ENCODE data around the gene GOLGA6L10.

GOLGA6L10 gene

GRCh38 chr15:82297546-82297945, 51.7 kb downstream of the GOLGA6L10 start:
- H3K36me3 ChIP-seq (ENCODE audit: insufficient read depth, insufficient read length, low read length) = no peaks in the 10 kb centered on the region
- no peak for DNase-seq (ENCODE audit: low read depth, low spot score)
- H3K9ac ChIP-seq (ENCODE audit: insufficient read length, low read depth) = no peak overlapping the region
- H3K4me1 ChIP-seq (ENCODE audit: insufficient read depth, insufficient read length) = peaks cover 3% of the 10 kb centered on the region
- no peaks in the 10 kb centered on the region for H3K27me3 ChIP-seq (ENCODE audit: insufficient read depth, insufficient read length)
- no peaks in the 10 kb centered on the region for H3K9me3 ChIP-seq (ENCODE audit: insufficient read depth, low read length)
- H3K4me3 ChIP-seq (ENCODE audit: insufficient read length, low read depth) = no peak overlapping the region
- no peak for TF ChIP-seq SUZ12 (IDR thresholded peaks at IDR 0.05; ENCODE audit: extremely low read depth, insufficient read depth, insufficient read length)
- no peak for TF ChIP-seq YY1 (IDR thresholded peaks at IDR 0.05; ENCODE audit: insufficient read depth, insufficient read length)
- no peak for TF ChIP-seq ZNF274 (IDR thresholded peaks at IDR 0.05; ENCODE audit: low read depth, low read length)

GRCh38 chr15:82294061-82294690, 55.1 kb downstream of the GOLGA6L10 start:
- no peaks in the 10 kb centered on the region for H3K36me3 ChIP-seq (ENCODE audit: insufficient read depth, insufficient read length, low read length)
- no peaks in the 10 kb centered on the region for H3K27me3 ChIP-seq (ENCODE audit: insufficient read depth, insufficient read length)
- TF ChIP-seq SUZ12 (IDR thresholded peaks at IDR 0.05; ENCODE audit: extremely low read depth, insufficient read depth, insufficient read length) (no peak), YY1 (IDR thresholded peaks at IDR 0.05; ENCODE audit: insufficient read depth, insufficient read length) (no peak), ZNF274 (IDR thresholded peaks at IDR 0.05; ENCODE audit: low read depth, low read length) (no peak)

GRCh38 chr15:82292271-82292670, 57.0 kb downstream of the GOLGA6L10 start:
- H3K4me3 ChIP-seq (ENCODE audit: insufficient read length, low read depth) = no peak overlapping the region
- H3K4me1 ChIP-seq (ENCODE audit: insufficient read depth, insufficient read length) = peaks cover 3% of the 10 kb centered on the region
- H3K27me3 ChIP-seq (ENCODE audit: insufficient read depth, insufficient read length) = no peaks in the 10 kb centered on the region
- TF ChIP-seq SUZ12 (IDR thresholded peaks at IDR 0.05; ENCODE audit: extremely low read depth, insufficient read depth, insufficient read length) (no peak), YY1 (IDR thresholded peaks at IDR 0.05; ENCODE audit: insufficient read depth, insufficient read length) (no peak), ZNF274 (IDR thresholded peaks at IDR 0.05; ENCODE audit: low read depth, low read length) (no peak)
- H3K36me3 ChIP-seq (ENCODE audit: insufficient read depth, insufficient read length, low read length) = no peaks in the 10 kb centered on the region
- H3K9ac ChIP-seq (ENCODE audit: insufficient read length, low read depth) = no peak overlapping the region
- H3K9me3 ChIP-seq (ENCODE audit: insufficient read depth, low read length) = no peaks in the 10 kb centered on the region
- no peak for DNase-seq (ENCODE audit: low read depth, low spot score)

More at GRCh38 chr15:82294061-82294690, 55.1 kb downstream of the GOLGA6L10 start:
- Histone ChIP-seq H3K9ac (ENCODE audit: insufficient read length, low read depth) (no peak overlapping the region), H3K4me1 (ENCODE audit: insufficient read depth, insufficient read length) (peaks cover 3% of the 10 kb centered on the region), H3K4me3 (ENCODE audit: insufficient read length, low read depth) (no peak overlapping the region), H3K9me3 (ENCODE audit: insufficient read depth, low read length) (no peaks in the 10 kb centered on the region)
- no peak for DNase-seq (ENCODE audit: low read depth, low spot score)

Data from NT2/D1 (cell line).